ENCODE data around the gene ZNF333.
"Not testable (repeated sequence)": the region's sequence is repeated elsewhere in the genome, so short reads cannot be mapped to it uniquely, and the experiment has no call there.

ZNF333 gene

DNA sequence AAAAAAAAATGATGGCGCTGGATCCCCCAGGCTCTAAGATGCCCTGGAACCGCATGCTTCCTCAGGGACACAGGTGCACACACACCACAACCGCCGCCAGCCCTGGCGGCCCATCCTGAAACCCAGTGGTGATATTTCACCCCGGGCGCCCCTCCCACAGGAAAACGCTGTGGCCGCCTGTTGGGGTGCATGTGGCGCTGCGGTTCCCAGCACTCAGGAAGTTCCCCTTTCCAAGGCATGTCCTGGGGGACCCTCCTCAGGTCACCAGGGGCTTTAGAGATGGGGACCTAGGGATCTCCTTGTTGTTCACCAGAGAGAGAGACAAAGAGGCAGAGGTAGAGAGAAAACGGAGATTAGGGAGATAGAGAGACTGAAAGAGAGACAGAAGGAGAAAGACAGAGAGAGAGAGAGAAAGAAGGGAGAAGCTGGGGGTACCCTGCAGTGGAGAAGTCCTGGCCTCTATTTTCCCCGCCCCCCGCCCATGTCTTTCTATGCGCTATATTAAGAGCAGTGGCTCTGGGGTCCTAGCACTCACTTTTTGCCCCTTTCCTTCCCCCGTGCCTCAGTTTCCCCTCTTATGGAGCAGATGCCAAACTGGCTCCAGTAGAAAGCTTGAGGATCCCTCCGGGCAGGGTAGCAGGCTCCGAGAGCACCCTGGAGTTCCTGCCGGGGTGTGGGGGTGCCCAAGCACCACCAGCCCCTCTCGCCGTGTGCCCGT lies 86.2 kb downstream of the ZNF333 start:
- DNase-seq (ENCODE audit: low read depth): peak; percentile 93
- TF ChIP-seq POLR2A (IDR thresholded peaks at IDR 0.05; ENCODE audit: extremely low read depth, insufficient read length) (no peak), MYC (IDR thresholded peaks at IDR 0.05; ENCODE audit: low read depth, low read length) (peak; percentile 73), CTCF (IDR thresholded peaks at IDR 0.05; ENCODE audit: low read depth, low read length) (no peak), MAX (IDR thresholded peaks at IDR 0.05; ENCODE audit: low read depth, low read length) (peak; percentile 66)
- H3K4me3 ChIP-seq (ENCODE audit: low read depth, low read length): peak overlapping the region; percentile 69

- H3K4me3 ChIP-seq (ENCODE audit: low read depth, low read length); DNase-seq (ENCODE audit: low read depth): not testable (repeated sequence)
Observed at GRCh38 chr19:14777645-14778044, 87.8 kb downstream of the ZNF333 start.

DNA sequence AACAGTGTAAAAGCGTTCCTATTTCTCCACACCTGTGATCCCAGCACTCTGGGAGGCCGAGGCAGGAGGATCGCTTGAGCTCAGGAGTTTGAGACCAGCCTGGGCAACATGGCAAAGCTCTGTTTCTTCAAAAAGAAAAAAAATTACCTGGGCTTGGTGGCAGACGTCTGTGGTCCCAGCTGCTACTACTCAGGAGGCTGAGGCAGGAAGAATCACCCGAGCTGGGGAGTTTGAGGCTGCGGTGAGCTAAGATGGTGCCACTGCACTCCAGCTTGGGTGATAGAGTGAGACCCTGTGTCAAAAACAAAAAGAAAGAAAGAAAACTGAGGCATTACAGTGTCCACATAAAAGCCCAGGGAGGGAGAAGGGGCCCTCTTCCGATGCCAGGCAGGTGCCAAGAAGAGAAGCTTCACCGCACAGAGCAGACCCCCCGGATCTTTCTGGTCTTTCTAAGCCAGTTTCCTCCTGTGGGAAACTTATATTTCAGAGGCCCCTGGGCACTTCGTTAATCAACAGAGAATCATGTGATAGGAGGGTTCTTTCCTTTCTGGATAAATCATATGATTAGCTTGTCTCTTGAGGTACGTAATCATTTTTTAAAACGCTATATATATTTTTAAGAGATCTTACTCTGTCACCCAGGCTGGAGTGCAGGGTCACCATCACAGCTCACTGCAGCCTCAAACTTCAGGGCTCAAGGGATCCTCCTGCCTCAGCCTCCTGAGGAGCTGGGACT lies 88.4 kb downstream of the ZNF333 start, which contains the start of gene ADGRE2:
Gene ADGRE2, minus strand, starts transcription at position 451 of the 736 bp plus-strand sequence. CDS start 1,804 bp downstream, outside the sequence.
- not testable (repeated sequence) for H3K4me3 ChIP-seq (ENCODE audit: low read depth, low read length); DNase-seq (ENCODE audit: low read depth)

DNA sequence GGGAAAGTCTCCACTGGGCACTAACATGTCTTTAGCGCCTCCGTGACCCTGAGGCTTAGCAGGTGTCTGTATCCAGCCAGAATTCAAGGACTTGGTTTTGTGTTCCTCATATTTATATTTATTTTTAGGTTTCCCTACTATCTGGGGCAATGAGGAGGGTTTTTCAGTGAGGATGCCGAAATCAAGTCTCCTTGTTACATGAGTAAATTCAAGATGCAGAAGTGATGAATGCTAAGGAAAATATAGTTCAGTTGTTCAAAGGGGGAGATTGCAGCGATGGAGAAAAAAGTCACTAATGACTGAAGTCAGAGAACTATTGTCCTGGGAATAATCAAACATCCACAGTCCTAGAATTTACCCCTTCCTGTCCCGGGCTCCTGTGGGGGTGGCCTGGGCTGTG lies 89.3 kb downstream of the ZNF333 start:
- TF ChIP-seq MAX (IDR thresholded peaks at IDR 0.05; ENCODE audit: low read depth, low read length): no peak
- TF ChIP-seq MYC (IDR thresholded peaks at IDR 0.05; ENCODE audit: low read depth, low read length): no peak
- no peak for TF ChIP-seq CTCF (IDR thresholded peaks at IDR 0.05; ENCODE audit: low read depth, low read length)
- TF ChIP-seq POLR2A (IDR thresholded peaks at IDR 0.05; ENCODE audit: extremely low read depth, insufficient read length): no peak
- DNase-seq (ENCODE audit: low read depth): no peak
- H3K4me3 ChIP-seq (ENCODE audit: low read depth, low read length): no peak overlapping the region

DNA sequence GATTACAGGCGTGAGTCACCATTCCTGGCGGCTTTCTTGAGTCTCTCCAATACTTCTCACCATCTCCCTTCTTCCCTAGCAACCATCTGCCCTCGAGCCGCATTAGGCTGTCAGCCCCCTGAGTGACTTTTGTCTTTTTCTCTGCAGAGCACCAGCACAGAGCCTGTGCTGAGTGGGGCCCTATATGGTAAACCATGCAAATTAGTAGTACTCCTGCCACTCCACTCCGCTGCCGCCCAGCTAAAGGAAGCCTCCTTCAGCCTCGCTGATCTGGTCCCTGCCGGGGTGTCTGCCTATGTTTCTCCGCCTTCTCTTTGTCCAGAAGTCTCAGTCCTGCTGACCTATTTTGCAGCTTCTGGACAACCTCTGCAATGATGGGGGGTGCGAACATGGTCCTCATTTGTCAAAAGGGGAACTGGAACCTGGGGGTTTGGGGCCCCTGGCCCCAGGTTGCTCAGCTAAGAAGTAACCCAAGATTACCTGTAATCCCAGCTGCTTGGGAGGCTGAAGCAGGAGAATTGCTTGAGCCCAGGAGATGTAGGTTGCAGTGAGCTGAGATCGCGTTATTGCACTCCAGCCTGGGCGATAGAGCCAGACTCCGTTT lies 90.9 kb downstream of the ZNF333 start:
- not testable (repeated sequence) for H3K4me3 ChIP-seq (ENCODE audit: low read depth, low read length)
- DNase-seq (ENCODE audit: low read depth): peak; percentile 46

- DNase-seq (ENCODE audit: low read depth); H3K4me3 ChIP-seq (ENCODE audit: low read depth, low read length): not testable (repeated sequence)
Observed at GRCh38 chr19:14781713-14782536, 92.1 kb downstream of the ZNF333 start.

GRCh38 chr19:14782626-14783409 lies 93.0 kb downstream of the ZNF333 start:
- peak; percentile 65 for DNase-seq (ENCODE audit: low read depth)
- no peak for TF ChIP-seq POLR2A (IDR thresholded peaks at IDR 0.05; ENCODE audit: extremely low read depth, insufficient read length)
- no peak for TF ChIP-seq MYC (IDR thresholded peaks at IDR 0.05; ENCODE audit: low read depth, low read length)
- TF ChIP-seq CTCF (IDR thresholded peaks at IDR 0.05; ENCODE audit: low read depth, low read length): no peak
- TF ChIP-seq MAX (IDR thresholded peaks at IDR 0.05; ENCODE audit: low read depth, low read length): no peak
- no peak overlapping the region for H3K4me3 ChIP-seq (ENCODE audit: low read depth, low read length)

All from NB4 (cell line).